SK-N-SH treated with all-trans-retinoic acid at 6 μM for 48 hours (cell line): ENCODE results near the gene IL6ST.

Source experiments
- SNAI2 ChIP-seq: fragments of 250-450 bp; sonication (Bioruptor Pico); IDR thresholded peaks from 2 replicates; pipeline ENCODE4 v1.5.0; 2020; ENCODE audit warnings: mild to moderate bottlenecking, moderate library complexity
- ZNF8 ChIP-seq: fragments of 450-650 bp; formaldehyde crosslinking; IDR thresholded peaks from 2 replicates; pipeline ENCODE4 v1.5.0; 2020; ENCODE audit warnings: mild to moderate bottlenecking, moderate library complexity
- TF ChIP-seq, protein P1 (sequence below): fragments of 250-450 bp; sonication (Bioruptor Pico); IDR thresholded peaks from 2 replicates; pipeline ENCODE4 v1.5.1; 2021; ENCODE audit warnings: mild to moderate bottlenecking, moderate library complexity
- TF ChIP-seq, protein P2 (sequence below): fragments of 250-450 bp; sonication (Bioruptor Pico); IDR thresholded peaks from 2 replicates; pipeline ENCODE4 v1.8.0; 2020; ENCODE audit warnings: mild to moderate bottlenecking, moderate library complexity, borderline replicate concordance
- TF ChIP-seq, protein P3 (sequence below): fragments of 250-450 bp; sonication (Bioruptor Pico); IDR thresholded peaks from 2 replicates; pipeline ENCODE4 v1.5.0; 2020; ENCODE audit warnings: mild to moderate bottlenecking, moderate library complexity
- TF ChIP-seq, protein P4 (sequence below): fragments of 250-450 bp; sonication (Bioruptor Pico); IDR thresholded peaks from 2 replicates; pipeline ENCODE4 v1.5.1; 2020; ENCODE audit warnings: low read depth, mild to moderate bottlenecking, moderate library complexity

DNA sequence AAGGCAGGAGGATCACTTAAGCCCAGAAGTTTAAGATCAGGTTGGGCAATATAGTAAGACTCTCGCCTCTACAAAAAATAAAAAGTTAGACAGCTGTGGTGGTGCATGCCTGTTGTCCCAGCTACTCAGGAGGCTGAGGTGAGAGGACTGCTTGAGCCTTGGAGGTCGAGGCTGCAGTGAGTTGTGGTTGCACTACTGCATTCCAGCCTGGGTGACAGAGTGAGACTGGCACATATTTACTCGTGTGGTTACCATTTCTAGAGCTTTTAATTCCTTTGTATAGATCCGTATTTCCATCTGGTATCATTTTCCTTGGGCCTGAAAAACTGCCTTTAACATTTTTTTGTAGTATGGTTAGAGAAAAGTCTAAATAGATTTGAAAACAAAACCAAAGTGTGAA lies 7.8 kb downstream of the IL6ST start:
- TF ChIP-seq, protein P1, sequence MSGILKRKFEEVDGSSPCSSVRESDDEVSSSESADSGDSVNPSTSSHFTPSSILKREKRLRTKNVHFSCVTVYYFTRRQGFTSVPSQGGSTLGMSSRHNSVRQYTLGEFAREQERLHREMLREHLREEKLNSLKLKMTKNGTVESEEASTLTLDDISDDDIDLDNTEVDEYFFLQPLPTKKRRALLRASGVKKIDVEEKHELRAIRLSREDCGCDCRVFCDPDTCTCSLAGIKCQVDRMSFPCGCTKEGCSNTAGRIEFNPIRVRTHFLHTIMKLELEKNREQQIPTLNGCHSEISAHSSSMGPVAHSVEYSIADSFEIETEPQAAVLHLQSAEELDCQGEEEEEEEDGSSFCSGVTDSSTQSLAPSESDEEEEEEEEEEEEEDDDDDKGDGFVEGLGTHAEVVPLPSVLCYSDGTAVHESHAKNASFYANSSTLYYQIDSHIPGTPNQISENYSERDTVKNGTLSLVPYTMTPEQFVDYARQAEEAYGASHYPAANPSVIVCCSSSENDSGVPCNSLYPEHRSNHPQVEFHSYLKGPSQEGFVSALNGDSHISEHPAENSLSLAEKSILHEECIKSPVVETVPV (CRISPR knock-in tag), result no peak
- TF ChIP-seq ZNF8 (no peak), SNAI2 (CRISPR knock-in tag) (no peak)
- TF ChIP-seq, protein P2, sequence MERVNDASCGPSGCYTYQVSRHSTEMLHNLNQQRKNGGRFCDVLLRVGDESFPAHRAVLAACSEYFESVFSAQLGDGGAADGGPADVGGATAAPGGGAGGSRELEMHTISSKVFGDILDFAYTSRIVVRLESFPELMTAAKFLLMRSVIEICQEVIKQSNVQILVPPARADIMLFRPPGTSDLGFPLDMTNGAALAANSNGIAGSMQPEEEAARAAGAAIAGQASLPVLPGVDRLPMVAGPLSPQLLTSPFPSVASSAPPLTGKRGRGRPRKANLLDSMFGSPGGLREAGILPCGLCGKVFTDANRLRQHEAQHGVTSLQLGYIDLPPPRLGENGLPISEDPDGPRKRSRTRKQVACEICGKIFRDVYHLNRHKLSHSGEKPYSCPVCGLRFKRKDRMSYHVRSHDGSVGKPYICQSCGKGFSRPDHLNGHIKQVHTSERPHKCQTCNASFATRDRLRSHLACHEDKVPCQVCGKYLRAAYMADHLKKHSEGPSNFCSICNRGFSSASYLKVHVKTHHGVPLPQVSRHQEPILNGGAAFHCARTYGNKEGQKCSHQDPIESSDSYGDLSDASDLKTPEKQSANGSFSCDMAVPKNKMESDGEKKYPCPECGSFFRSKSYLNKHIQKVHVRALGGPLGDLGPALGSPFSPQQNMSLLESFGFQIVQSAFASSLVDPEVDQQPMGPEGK, result no peak
- TF ChIP-seq, protein P3, sequence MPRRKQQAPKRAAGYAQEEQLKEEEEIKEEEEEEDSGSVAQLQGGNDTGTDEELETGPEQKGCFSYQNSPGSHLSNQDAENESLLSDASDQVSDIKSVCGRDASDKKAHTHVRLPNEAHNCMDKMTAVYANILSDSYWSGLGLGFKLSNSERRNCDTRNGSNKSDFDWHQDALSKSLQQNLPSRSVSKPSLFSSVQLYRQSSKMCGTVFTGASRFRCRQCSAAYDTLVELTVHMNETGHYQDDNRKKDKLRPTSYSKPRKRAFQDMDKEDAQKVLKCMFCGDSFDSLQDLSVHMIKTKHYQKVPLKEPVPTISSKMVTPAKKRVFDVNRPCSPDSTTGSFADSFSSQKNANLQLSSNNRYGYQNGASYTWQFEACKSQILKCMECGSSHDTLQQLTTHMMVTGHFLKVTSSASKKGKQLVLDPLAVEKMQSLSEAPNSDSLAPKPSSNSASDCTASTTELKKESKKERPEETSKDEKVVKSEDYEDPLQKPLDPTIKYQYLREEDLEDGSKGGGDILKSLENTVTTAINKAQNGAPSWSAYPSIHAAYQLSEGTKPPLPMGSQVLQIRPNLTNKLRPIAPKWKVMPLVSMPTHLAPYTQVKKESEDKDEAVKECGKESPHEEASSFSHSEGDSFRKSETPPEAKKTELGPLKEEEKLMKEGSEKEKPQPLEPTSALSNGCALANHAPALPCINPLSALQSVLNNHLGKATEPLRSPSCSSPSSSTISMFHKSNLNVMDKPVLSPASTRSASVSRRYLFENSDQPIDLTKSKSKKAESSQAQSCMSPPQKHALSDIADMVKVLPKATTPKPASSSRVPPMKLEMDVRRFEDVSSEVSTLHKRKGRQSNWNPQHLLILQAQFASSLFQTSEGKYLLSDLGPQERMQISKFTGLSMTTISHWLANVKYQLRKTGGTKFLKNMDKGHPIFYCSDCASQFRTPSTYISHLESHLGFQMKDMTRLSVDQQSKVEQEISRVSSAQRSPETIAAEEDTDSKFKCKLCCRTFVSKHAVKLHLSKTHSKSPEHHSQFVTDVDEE (CRISPR knock-in tag), result no peak
- TF ChIP-seq, protein P4, sequence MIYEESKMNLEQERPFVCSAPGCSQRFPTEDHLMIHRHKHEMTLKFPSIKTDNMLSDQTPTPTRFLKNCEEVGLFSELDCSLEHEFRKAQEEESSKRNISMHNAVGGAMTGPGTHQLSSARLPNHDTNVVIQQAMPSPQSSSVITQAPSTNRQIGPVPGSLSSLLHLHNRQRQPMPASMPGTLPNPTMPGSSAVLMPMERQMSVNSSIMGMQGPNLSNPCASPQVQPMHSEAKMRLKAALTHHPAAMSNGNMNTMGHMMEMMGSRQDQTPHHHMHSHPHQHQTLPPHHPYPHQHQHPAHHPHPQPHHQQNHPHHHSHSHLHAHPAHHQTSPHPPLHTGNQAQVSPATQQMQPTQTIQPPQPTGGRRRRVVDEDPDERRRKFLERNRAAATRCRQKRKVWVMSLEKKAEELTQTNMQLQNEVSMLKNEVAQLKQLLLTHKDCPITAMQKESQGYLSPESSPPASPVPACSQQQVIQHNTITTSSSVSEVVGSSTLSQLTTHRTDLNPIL (CRISPR knock-in tag), result no peak
